Measurements from ENCODE around the gene FCER1G. TPM values are rescaled to one million over a fixed set of nuclear protein-coding genes. Genes with fewer than 3 reads are reported as not detected.

Gene FCER1G
- total RNA-seq, 2 donors from 2014 or later, result 16.8 to 77.8 TPM

GRCh38 chr1:161198897-161199431 is 16.1 kb upstream of the FCER1G start, which contains the start of gene ADAMTS4:
ADAMTS4 (minus strand) TSS chr1:161199054; CDS start chr1:161198627, 427 bp downstream.
- DNase-seq (ENCODE audit: low spot score), result peak; percentile 93
- peak within 1 kb of the TSS; percentile 48 to 55 for H3K4me3 ChIP-seq
- no peak for TF ChIP-seq CTCF (IDR thresholded peaks at IDR 0.05)

DNA sequence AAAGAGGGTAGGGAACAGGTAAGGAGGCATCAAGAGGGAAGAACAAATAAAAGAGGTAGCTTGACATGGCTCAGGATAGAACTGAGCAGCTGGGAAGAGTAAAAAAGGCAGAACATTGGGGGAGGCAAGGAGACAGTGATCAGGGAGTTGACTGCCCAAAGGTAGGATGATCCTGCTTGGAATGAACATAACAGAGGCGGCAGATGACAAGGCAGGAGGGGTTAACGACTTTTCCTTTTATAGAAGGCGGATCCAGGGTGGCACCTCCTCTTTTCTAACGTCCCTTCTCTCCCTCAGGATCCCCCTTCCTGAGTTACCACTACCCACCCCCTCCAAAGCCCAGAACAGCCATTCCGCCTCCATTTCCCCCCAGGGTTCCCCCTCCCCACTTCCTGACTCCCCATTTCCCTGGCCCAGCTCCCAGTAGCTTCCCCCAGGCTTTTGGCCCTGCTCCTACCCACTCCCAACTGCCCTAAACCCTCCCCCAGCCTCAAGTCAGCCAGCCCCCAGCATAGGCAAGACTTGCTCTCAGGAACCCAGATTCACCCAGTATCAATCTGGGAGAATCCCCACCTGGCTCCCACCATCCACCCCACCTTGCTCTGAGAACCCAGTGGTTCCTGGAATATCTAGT is 15.5 kb upstream of the FCER1G start:
- Histone ChIP-seq H3K36me3 (peaks cover 19% of the 10 kb centered on the region), H3K9me3 (no peaks in the 10 kb centered on the region), H3K27me3 (no peaks in the 10 kb centered on the region), H3K27ac (peak overlapping the region; percentile 93 to 99), H3K4me1 (peaks cover 0 to 84% of the 10 kb centered on the region in 2 donors), H3K4me3 (no peak overlapping the region)
- no peak for TF ChIP-seq CTCF (IDR thresholded peaks at IDR 0.05)
- no peak for DNase-seq (ENCODE audit: low spot score)

More at GRCh38 chr1:161198897-161199431, 16.1 kb upstream of the FCER1G start, which contains the start of gene ADAMTS4:
- peak within 1 kb of the TSS; percentile 93 to 99 for H3K27ac ChIP-seq
- no peaks in the 10 kb centered on the region for H3K9me3 ChIP-seq
- H3K27me3 ChIP-seq, result no peaks in the 10 kb centered on the region
- peaks cover 23% of the 10 kb centered on the region for H3K36me3 ChIP-seq
- peaks cover 0 to 79% of the 10 kb centered on the region in 2 donors for H3K4me1 ChIP-seq

DNA sequence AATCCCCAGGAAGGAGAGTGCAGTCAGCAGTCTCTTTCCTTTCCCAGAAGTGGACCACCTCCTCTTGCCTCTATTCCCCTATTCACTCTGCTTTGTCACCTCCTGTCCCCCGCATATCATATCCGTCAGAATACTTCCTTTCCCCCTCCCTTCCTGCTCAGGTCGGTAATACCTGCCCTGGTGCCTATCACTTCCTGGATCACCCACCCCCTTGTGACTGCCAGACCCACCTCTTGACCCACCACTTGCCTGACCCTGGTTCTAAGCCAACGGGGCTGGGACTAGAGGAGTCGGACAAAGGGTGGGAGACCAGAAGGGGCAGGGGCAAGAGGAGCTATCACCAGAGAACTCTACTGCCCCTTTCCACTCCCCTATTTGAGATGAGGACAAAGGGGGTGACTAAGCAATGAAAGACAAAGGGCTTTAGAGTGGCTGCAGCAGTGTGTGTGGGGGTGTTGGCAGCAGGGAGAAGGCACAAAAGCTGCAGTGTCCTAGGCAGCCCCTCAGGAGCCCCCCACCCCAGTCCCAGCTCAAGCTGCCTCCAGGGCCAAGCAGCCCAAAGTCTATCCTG is 14.6 kb upstream of the FCER1G start:
- peaks cover 0 to 84% of the 10 kb centered on the region in 2 donors for H3K4me1 ChIP-seq
- H3K27me3 ChIP-seq, result no peaks in the 10 kb centered on the region
- H3K4me3 ChIP-seq, result peak overlapping the region in 1 of 2 donors; percentile 82
- DNase-seq (ENCODE audit: low spot score), result no peak
- H3K9me3 ChIP-seq, result no peaks in the 10 kb centered on the region
- H3K36me3 ChIP-seq, result peaks cover 11% of the 10 kb centered on the region
- TF ChIP-seq CTCF (IDR thresholded peaks at IDR 0.05), result no peak
- peak overlapping the region; percentile 93 to 99 for H3K27ac ChIP-seq

- peaks cover 0 to 90% of the 10 kb centered on the region in 2 donors for H3K4me1 ChIP-seq
- DNase-seq (ENCODE audit: low spot score), result peak; percentile 89
- no peaks in the 10 kb centered on the region for H3K9me3 ChIP-seq
- H3K4me3 ChIP-seq, result peak overlapping the region; percentile 42 to 82
- H3K36me3 ChIP-seq, result peaks cover 6% of the 10 kb centered on the region
- no peaks in the 10 kb centered on the region for H3K27me3 ChIP-seq
- peak overlapping the region; percentile 93 to 99 for H3K27ac ChIP-seq
- TF ChIP-seq CTCF (IDR thresholded peaks at IDR 0.05), result no peak
Measured at GRCh38 chr1:161200992-161201835, 13.9 kb upstream of the FCER1G start.

- no peak for TF ChIP-seq CTCF (IDR thresholded peaks at IDR 0.05)
- no peaks in the 10 kb centered on the region for H3K27me3 ChIP-seq
- H3K9me3 ChIP-seq, result no peaks in the 10 kb centered on the region
- peaks cover 10% of the 10 kb centered on the region for H3K36me3 ChIP-seq
- peak; percentile 99 for DNase-seq (ENCODE audit: low spot score)
- H3K4me3 ChIP-seq, result peak within 1 kb of the TSS; percentile 71 to 82
- H3K27ac ChIP-seq, result peak within 1 kb of the TSS; percentile 93 to 99
- peaks cover 0 to 91% of the 10 kb centered on the region in 2 donors for H3K4me1 ChIP-seq
Measured at GRCh38 chr1:161201836-161202712, 13.0 kb upstream of the FCER1G start, which contains the start of gene NDUFS2. NDUFS2 (plus strand) TSS chr1:161202367; CDS start chr1:161202386, 19 bp downstream.

Measured in right atrium auricular region (tissue), 2 donors.